ENCODE results near the gene CORO1C. TPM values are rescaled to one million over a fixed set of nuclear protein-coding genes. Genes with fewer than 3 reads are reported as not detected.

The CORO1C gene
- polyA plus RNA-seq, 1 of the 3 experiments (the other 2 are of a cell fraction): 150 TPM

- TF ChIP-seq POLR2AphosphoS5 (IDR thresholded peaks at IDR 0.05; ENCODE audit: low read depth, low read length) (no peak), TAF1 (IDR thresholded peaks at IDR 0.05; ENCODE audit: borderline replicate concordance, low read depth, low read length) (no peak), CHD2 (IDR thresholded peaks at IDR 0.05; ENCODE audit: low read length, partially characterized antibody) (no peak)
- Histone ChIP-seq H3K4me1 (ENCODE audit: control insufficient read depth in 1 of 2, insufficient read depth in 2 of 2, low read depth in 1 of 2, low read length in 1 of 2) (peaks cover 30 to 32% of the 10 kb centered on the region in 2 experiments), H3K27ac (ENCODE audit: low read depth in 2 of 2, low read length in 1 of 2) (no peak overlapping the region), H3K9me3 (no peaks in the 10 kb centered on the region), H3K36me3 (replicated peaks in 1 of 2; ENCODE audit: control insufficient read depth in 1 of 2, insufficient read depth in 2 of 2, low read length in 1 of 2) (peaks cover 13 to 47% of the 10 kb centered on the region in 2 experiments), H3K27me3 (ENCODE audit: insufficient read depth) (no peaks in the 10 kb centered on the region), H3K9ac (no peak overlapping the region), H3K4me3 (ENCODE audit: low read depth in 2 of 2, low read length in 1 of 2) (no peak overlapping the region), H3K9me2 (no peaks in the 10 kb centered on the region), H3K4me2 (no peak overlapping the region), H3K79me2 (ENCODE audit: insufficient read depth) (peaks cover 100% of the 10 kb centered on the region), H4K20me1 (ENCODE audit: insufficient read depth) (peaks cover 30% of the 10 kb centered on the region; the same call in 1 of the 2 replicates), H3F3A (replicated peaks; ENCODE audit: insufficient read depth) (peaks cover 43% of the 10 kb centered on the region), H2AFZ (ENCODE audit: low read depth) (no peak overlapping the region)
- no peak for DNase-seq
- WGBS (ENCODE audit: low lambda C conversion rate): 84% methylated on average over 3 of the region's 3 CpGs
- ChIA-PET CTCF (interaction anchor here (0.9 to 14.1 kb wide), 2 partner anchors 131 to 150 kb away, joined by 4 to 327 read pairs; no protein-coding TSS in a partner anchor), POLR2A (no interaction called here)
These were observed 59.3 kb downstream of the CORO1C start for GRCh38 chr12:108672054-108672453.

- Histone ChIP-seq H3K9me3 (no peaks in the 10 kb centered on the region), H3K4me2 (no peak overlapping the region), H3K9me2 (no peaks in the 10 kb centered on the region), H3K36me3 (replicated peaks in 1 of 2; ENCODE audit: control insufficient read depth in 1 of 2, insufficient read depth in 2 of 2, low read length in 1 of 2) (peaks cover 13 to 40% of the 10 kb centered on the region in 2 experiments), H3K79me2 (ENCODE audit: insufficient read depth) (peaks cover 100% of the 10 kb centered on the region), H3F3A (replicated peaks; ENCODE audit: insufficient read depth) (peaks cover 41% of the 10 kb centered on the region), H2AFZ (ENCODE audit: low read depth) (no peak overlapping the region), H3K4me1 (ENCODE audit: control insufficient read depth in 1 of 2, insufficient read depth in 2 of 2, low read depth in 1 of 2, low read length in 1 of 2) (peaks cover 40 to 41% of the 10 kb centered on the region in 2 experiments), H3K9ac (no peak overlapping the region), H3K27me3 (ENCODE audit: insufficient read depth) (no peaks in the 10 kb centered on the region), H3K4me3 (ENCODE audit: low read depth in 2 of 2, low read length in 1 of 2) (no peak overlapping the region), H4K20me1 (ENCODE audit: insufficient read depth) (peaks cover 39% of the 10 kb centered on the region; the same call in 1 of the 2 replicates), H3K27ac (ENCODE audit: low read depth in 2 of 2, low read length in 1 of 2) (no peak overlapping the region)
- no peak for TF ChIP-seq ZBTB33 (IDR thresholded peaks at IDR 0.05; ENCODE audit: borderline replicate concordance, low read depth)
- no peak for TF ChIP-seq USF2 (IDR thresholded peaks at IDR 0.05; ENCODE audit: borderline replicate concordance, low read depth, low read length)
- no peak for TF ChIP-seq PBX3 (IDR thresholded peaks at IDR 0.05)
- no peak for TF ChIP-seq TEAD4 (IDR thresholded peaks at IDR 0.05; ENCODE audit: borderline replicate concordance, insufficient read depth)
- TF ChIP-seq RAD21 (IDR thresholded peaks at IDR 0.05; ENCODE audit: low read length): no peak
- TF ChIP-seq FOXJ3 (CRISPR knock-in tag; IDR thresholded peaks at IDR 0.05): no peak
- no peak for DNase-seq
- 95% methylated on average over 3 of the region's 3 CpGs for WGBS (ENCODE audit: low lambda C conversion rate)
- ChIA-PET POLR2A (no interaction called here), CTCF (interaction anchor here (0.9 to 14.1 kb wide), 3 partner anchors 20 to 132 kb away, joined by 3 to 327 read pairs (median 12); no protein-coding TSS in a partner anchor)
These were observed 60.2 kb downstream of the CORO1C start for GRCh38 chr12:108671110-108671509.
